K562 (cell line): ENCODE measurements around the gene KBTBD6. TPM values are rescaled to one million over a fixed set of nuclear protein-coding genes. Genes with fewer than 3 reads are reported as not detected.

Source experiments
- C11orf30 ChIP-seq: fragments of 450-650 bp; IDR thresholded peaks from 2 replicates; pipeline ENCODE4 v1.6.1; 2016; ENCODE audit warnings: low read depth, mild to moderate bottlenecking
- CHD1 ChIP-seq: fragments of 200-600 bp; sonication (generic); IDR thresholded peaks from one replicate; pipeline ENCODE4 v1.6.1; 2012; ENCODE audit warnings: mild to moderate bottlenecking, moderate library complexity, low read length, inconsistent platforms
- EGR1 ChIP-seq: fragments of 450-650 bp; conservative IDR thresholded peaks from 2 replicates; pipeline ENCODE4 v1.6.1; 2017; ENCODE audit warnings: mild to moderate bottlenecking
- ELF2 ChIP-seq: fragments of 250-450 bp; sonication (Bioruptor Pico); IDR thresholded peaks from 2 replicates; pipeline ENCODE4 v1.5.0; 2021; ENCODE audit warnings: mild to moderate bottlenecking
- EP400 ChIP-seq: fragments of 450-650 bp; IDR thresholded peaks from 2 replicates; pipeline ENCODE4 v1.6.1; 2017; ENCODE audit warnings: antibody characterized with exemption, mild to moderate bottlenecking, moderate library complexity
- HIVEP1 ChIP-seq: fragments of 250-450 bp; sonication (Bioruptor Pico); IDR thresholded peaks from 2 replicates; pipeline ENCODE4 v1.4.0; 2020; ENCODE audit warnings: mild to moderate bottlenecking
- JUN ChIP-seq, 2 experiments: sonication (generic) in 1 of 2; formaldehyde crosslinking in 1 of 2; IDR thresholded peaks; 2 replicates each; pipeline versions ENCODE4 v1.6.1 to v1.8.0; 2012 to 2022; ENCODE audit warnings: borderline replicate concordance in 2 of 2, mild to moderate bottlenecking in 2 of 2, improper control_type of control experiment in 1 of 2, low read depth in 1 of 2, low read length in 1 of 2, missing genetic modification reagents in 1 of 2
- KLF16 ChIP-seq: IDR thresholded peaks from 2 replicates; pipeline ENCODE4 v1.6.1; 2016; ENCODE audit warnings: antibody characterized with exemption
- L3MBTL2 ChIP-seq: fragments of 450-650 bp; IDR thresholded peaks from 2 replicates; pipeline ENCODE4 v1.6.1; 2016; ENCODE audit warnings: mild to moderate bottlenecking, moderate library complexity
- MCM3 ChIP-seq: fragments of 450-650 bp; IDR thresholded peaks from 2 replicates; pipeline ENCODE4 v1.6.1; 2016
- NFIC ChIP-seq: fragments of 450-650 bp; IDR thresholded peaks from 2 replicates; pipeline ENCODE4 v1.6.1; 2017; ENCODE audit warnings: mild to moderate bottlenecking, inconsistent platforms
- NONO ChIP-seq, 2 experiments: fragments of 200-400 bp in 1 of 2; fragments of 450-650 bp in 1 of 2; formaldehyde crosslinking in 1 of 2; IDR thresholded peaks; 2 replicates each; pipeline ENCODE4 v1.6.1; 2017; ENCODE audit warnings: low read depth in 2 of 2, mild to moderate bottlenecking in 2 of 2, moderate library complexity in 2 of 2, low read length in 1 of 2
- NR3C1 ChIP-seq: sonication (generic); formaldehyde crosslinking; IDR thresholded peaks from 2 replicates; pipeline ENCODE4 v1.8.1; 2022; ENCODE audit warnings: missing genetic modification reagents
- PHF20 ChIP-seq: fragments of 450-650 bp; IDR thresholded peaks from 2 replicates; pipeline ENCODE4 v1.6.1; 2018; ENCODE audit not compliant: partially characterized antibody
- PPARD ChIP-seq: fragments of 250-450 bp; sonication (Bioruptor Pico); IDR thresholded peaks from 2 replicates; pipeline ENCODE4 v1.8.0; 2022; ENCODE audit warnings: inconsistent platforms, mild to moderate bottlenecking, moderate library complexity
- RBM22 ChIP-seq: fragments of 200-400 bp; formaldehyde crosslinking; IDR thresholded peaks from 2 replicates; pipeline ENCODE4 v1.6.1; 2018; ENCODE audit warnings: low read length, low read depth; ENCODE audit not compliant: poor library complexity, severe bottlenecking
- SMAD4 ChIP-seq: fragments of 250-450 bp; sonication (Bioruptor Pico); conservative IDR thresholded peaks from 2 replicates; pipeline ENCODE4 v1.8.0; 2021; ENCODE audit warnings: inconsistent platforms, mild to moderate bottlenecking, moderate library complexity
- XRCC3 ChIP-seq: fragments of 450-650 bp; IDR thresholded peaks from 2 replicates; pipeline ENCODE4 v1.6.1; 2017; ENCODE audit warnings: mild to moderate bottlenecking, moderate library complexity
- ZNF140 ChIP-seq: fragments of 250-450 bp; sonication (Bioruptor Pico); IDR thresholded peaks from 2 replicates; pipeline ENCODE4 v1.8.0; 2021; ENCODE audit warnings: moderate library complexity, mild to moderate bottlenecking, inconsistent platforms
- ZNF586 ChIP-seq: fragments of 450-650 bp; formaldehyde crosslinking; conservative IDR thresholded peaks from 2 replicates; pipeline ENCODE4 v1.4.0; 2020; ENCODE audit warnings: mild to moderate bottlenecking, moderate library complexity
- polyA plus RNA-seq, 8 experiments: library from polyadenylated mRNA; depleted of rRNA in 4 of 8; stranded (reverse) in 5 of 8; unstranded in 3 of 8; fragments of >200 nt; fragmentation: Nextera tagmentation in 2 of 8; fragmentation: Illumina TruSeq in 1 of 8; extraction: Ambion mirVana in 2 of 8; extraction: Trizol in 1 of 8; gene quantifications; 2 replicates each; pipeline versions ENCODE4 v1.2.1 to v1.2.3, GENCODE V29; 2011 to 2014; ENCODE audit warnings: inconsistent platforms in 1 of 8, missing spikeins in 1 of 8
- total RNA-seq, 7 experiments: library from RNA; depleted of rRNA in 6 of 7; stranded (reverse); fragments of >200 nt in 6 of 7; fragmentation: Illumina TruSeq in 2 of 7; extraction: Trizol in 2 of 7; gene quantifications; 2 replicates each; pipeline versions ENCODE4 v1.2.1 to v1.2.3, GENCODE V29; 2011 to 2021; ENCODE audit warnings: low replicate concordance in 1 of 7
- TF ChIP-seq, protein P1 (sequence below): fragments of 450-650 bp; IDR thresholded peaks from 2 replicates; pipeline ENCODE4 v1.6.1; 2016
- TF ChIP-seq, protein P2 (sequence below): sonication (generic); formaldehyde crosslinking; IDR thresholded peaks from 2 replicates; pipeline ENCODE4 v1.8.1; 2023; ENCODE audit warnings: mild to moderate bottlenecking, missing genetic modification reagents
- TF ChIP-seq, protein P3 (sequence below): fragments of 450-650 bp; IDR thresholded peaks from 2 replicates; pipeline ENCODE4 v1.6.1; 2018; ENCODE audit warnings: mild to moderate bottlenecking, low read depth; ENCODE audit not compliant: partially characterized antibody

KBTBD6 gene
- total and polyA plus RNA-seq, 9 of the 15 experiments (the other 6 are each of a cell fraction or from before 2014, with no cell fraction given): 1.9 to 4.9 (median 3.2) TPM

DNA sequence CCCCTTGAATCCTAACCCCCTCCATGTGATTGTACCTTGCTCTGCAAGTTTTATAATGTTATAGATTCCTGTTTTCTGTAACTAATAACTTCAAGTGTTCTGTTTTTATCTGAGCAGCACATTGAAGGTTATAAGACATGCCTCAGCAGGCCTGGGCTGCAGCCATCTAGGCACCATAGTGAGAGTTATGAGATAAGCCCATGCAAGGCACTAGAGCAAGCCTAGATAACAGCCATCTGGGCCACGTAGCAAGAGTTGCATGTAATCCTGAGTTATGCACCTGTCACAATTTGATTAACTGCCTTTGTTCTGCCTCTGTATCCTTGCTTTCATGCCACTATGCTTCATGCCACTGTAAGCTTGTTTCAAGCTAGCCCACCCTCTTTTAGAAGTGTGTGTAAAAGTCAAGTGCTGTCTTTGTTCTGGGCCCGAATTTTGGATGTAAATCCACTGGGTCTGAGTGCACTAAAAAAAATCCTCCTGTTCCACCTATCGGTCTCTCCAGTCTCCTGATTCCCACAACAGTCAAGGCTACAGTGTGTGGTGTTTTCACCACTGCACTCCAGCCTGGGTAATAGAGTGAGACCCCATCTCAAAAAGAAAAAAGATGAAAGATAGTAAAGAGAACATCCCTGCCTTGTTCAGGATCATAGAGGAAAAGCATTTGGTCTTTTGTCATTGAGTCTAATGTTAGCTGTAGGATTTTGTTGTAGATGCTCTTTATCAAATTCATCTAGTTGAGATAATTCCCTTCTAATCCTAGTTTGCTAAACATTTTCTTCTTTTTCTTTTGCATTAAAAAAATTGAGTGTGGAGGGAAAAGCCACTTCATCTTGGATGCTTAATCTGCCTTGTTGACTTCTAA, 16.0 kb upstream of the KBTBD6 start (continued):
- TF ChIP-seq, protein P1, sequence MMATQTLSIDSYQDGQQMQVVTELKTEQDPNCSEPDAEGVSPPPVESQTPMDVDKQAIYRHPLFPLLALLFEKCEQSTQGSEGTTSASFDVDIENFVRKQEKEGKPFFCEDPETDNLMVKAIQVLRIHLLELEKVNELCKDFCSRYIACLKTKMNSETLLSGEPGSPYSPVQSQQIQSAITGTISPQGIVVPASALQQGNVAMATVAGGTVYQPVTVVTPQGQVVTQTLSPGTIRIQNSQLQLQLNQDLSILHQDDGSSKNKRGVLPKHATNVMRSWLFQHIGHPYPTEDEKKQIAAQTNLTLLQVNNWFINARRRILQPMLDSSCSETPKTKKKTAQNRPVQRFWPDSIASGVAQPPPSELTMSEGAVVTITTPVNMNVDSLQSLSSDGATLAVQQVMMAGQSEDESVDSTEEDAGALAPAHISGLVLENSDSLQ: 0 out of 2 replicates have a peak, but pooled peaks have one; percentile 16
- TF ChIP-seq NONO (IDR thresholded peaks at IDR 0.05; ENCODE audit: low read depth in 2 of 2, low read length in 1 of 2) (no peak), PHF20 (no peak), JUN (IDR thresholded peaks at IDR 0.05; ENCODE audit: borderline replicate concordance, low read depth, low read length) (0 out of 2 replicates have a peak, but pooled peaks have one; percentile 35), JUN (CRISPR knock-in tag; IDR thresholded peaks at IDR 0.05; ENCODE audit: borderline replicate concordance) (no peak), RBM22 (no peak), NR3C1 (no peak), KLF16 (no peak), L3MBTL2 (no peak), EGR1 (no peak), MCM3 (no peak), PPARD (CRISPR knock-in tag) (no peak), NFIC (peak; percentile 43; the same call in 1 of the 2 replicates), ELF2 (CRISPR knock-in tag) (no peak), C11orf30 (no peak), SMAD4 (CRISPR knock-in tag) (no peak), CHD1 (no peak), EP400 (peak; percentile 28; the same call in 1 of the 2 replicates), ZNF140 (no peak), XRCC3 (peak; percentile 76; the same call in 1 of the 2 replicates), HIVEP1 (CRISPR knock-in tag) (no peak), ZNF586 (CRISPR knock-in tag) (no peak)
- TF ChIP-seq, protein P2, sequence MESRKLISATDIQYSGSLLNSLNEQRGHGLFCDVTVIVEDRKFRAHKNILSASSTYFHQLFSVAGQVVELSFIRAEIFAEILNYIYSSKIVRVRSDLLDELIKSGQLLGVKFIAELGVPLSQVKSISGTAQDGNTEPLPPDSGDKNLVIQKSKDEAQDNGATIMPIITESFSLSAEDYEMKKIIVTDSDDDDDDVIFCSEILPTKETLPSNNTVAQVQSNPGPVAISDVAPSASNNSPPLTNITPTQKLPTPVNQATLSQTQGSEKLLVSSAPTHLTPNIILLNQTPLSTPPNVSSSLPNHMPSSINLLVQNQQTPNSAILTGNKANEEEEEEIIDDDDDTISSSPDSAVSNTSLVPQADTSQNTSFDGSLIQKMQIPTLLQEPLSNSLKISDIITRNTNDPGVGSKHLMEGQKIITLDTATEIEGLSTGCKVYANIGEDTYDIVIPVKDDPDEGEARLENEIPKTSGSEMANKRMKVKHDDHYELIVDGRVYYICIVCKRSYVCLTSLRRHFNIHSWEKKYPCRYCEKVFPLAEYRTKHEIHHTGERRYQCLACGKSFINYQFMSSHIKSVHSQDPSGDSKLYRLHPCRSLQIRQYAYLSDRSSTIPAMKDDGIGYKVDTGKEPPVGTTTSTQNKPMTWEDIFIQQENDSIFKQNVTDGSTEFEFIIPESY (CRISPR knock-in tag): no peak
- TF ChIP-seq, protein P3, sequence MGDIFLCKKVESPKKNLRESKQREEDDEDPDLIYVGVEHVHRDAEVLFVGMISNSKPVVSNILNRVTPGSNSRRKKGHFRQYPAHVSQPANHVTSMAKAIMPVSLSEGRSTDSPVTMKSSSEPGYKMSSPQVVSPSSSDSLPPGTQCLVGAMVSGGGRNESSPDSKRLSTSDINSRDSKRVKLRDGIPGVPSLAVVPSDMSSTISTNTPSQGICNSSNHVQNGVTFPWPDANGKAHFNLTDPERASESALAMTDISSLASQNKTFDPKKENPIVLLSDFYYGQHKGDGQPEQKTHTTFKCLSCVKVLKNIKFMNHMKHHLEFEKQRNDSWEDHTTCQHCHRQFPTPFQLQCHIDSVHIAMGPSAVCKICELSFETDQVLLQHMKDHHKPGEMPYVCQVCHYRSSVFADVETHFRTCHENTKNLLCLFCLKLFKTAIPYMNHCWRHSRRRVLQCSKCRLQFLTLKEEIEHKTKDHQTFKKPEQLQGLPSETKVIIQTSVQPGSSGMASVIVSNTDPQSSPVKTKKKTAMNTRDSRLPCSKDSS: peak; percentile 97
